ENCODE results near the gene IFFO2. TPM values are rescaled to one million over a fixed set of nuclear protein-coding genes. Genes with fewer than 3 reads are reported as not detected.
A peak's percentile ranks its signal among the peaks of the same experiment; 100 is the strongest.

Gene IFFO2
- total and polyA plus RNA-seq, 2 of the 8 experiments (the other 6 are each of a cell fraction or from before 2014, with no cell fraction given), result 6.6 to 10.4 TPM

GRCh38 chr1:18944810-18945209, 11.7 kb downstream of the IFFO2 start:
- H3K27me3 ChIP-seq (replicated peaks in 1 of 4; ENCODE audit: control insufficient read depth in 3 of 4, extremely low read depth in 1 of 4, insufficient read depth in 3 of 4, low read length in 3 of 4), result no peaks in the 10 kb centered on the region
- no peak overlapping the region for H3K56ac ChIP-seq (replicated peaks; ENCODE audit: insufficient read length, low read depth, low read length)

More at GRCh38 chr1:18944810-18945209, 11.7 kb downstream of the IFFO2 start:
- H3K79me1 ChIP-seq (ENCODE audit: low read depth, low read length), result peaks cover 3% of the 10 kb centered on the region; the same call in 1 of the 2 replicates
- H2BK15ac ChIP-seq (ENCODE audit: low read length), result peak overlapping the region; percentile 65; the same call in 1 of the 2 replicates
- H3K4ac ChIP-seq (replicated peaks; ENCODE audit: insufficient read length, low read depth, low read length), result no peak overlapping the region
- no peak for FAIRE-seq
- no peak overlapping the region for H3K4me3 ChIP-seq (ENCODE audit: extremely low read depth in 1 of 4, insufficient read depth in 2 of 4, low read depth in 3 of 4, low read length in 4 of 4)
- H3K79me2 ChIP-seq (ENCODE audit: control insufficient read depth in 1 of 2, insufficient read depth in 2 of 2, low read length in 2 of 2), result no peaks in the 10 kb centered on the region
- H3K4me2 ChIP-seq (ENCODE audit: insufficient read depth in 1 of 2, low read depth in 2 of 2, low read length in 2 of 2), result no peak overlapping the region
- 90% methylated on average over 2 of the region's 2 CpGs; no CpG with 5 or more reads in 1 of the 2 experiments for WGBS, 2 experiments (ENCODE audit: extremely low coverage in 1 of 2, insufficient coverage in 1 of 2, insufficient read length in 1 of 2, insufficient replicate concordance in 2 of 2, low coverage in 1 of 2, low lambda C conversion rate in 2 of 2, missing lambda C conversion rate in 1 of 2)
- H2BK120ac ChIP-seq (replicated peaks; ENCODE audit: low read depth, low read length), result no peak overlapping the region
- H3K14ac ChIP-seq (ENCODE audit: insufficient read length), result no peak overlapping the region
- no peaks in the 10 kb centered on the region for H3K36me3 ChIP-seq (ENCODE audit: control insufficient read depth in 2 of 4, insufficient read depth in 4 of 4, low read length in 3 of 4)
- no peak for TF ChIP-seq JUN (IDR thresholded peaks at IDR 0.05; ENCODE audit: low read depth, low read length)
- TF ChIP-seq SIN3A (conservative IDR thresholded peaks at IDR 0.05 in 1 of 2, IDR thresholded peaks at IDR 0.05 in 1 of 2; ENCODE audit: low read depth in 1 of 2, low read length in 2 of 2), result no peak
- TF ChIP-seq RNF2 (IDR thresholded peaks at IDR 0.05; ENCODE audit: borderline replicate concordance, low read depth, low read length, missing control alignments, poor library complexity, severe bottlenecking), result no peak
- no peak for TF ChIP-seq RAD21 (IDR thresholded peaks at IDR 0.05 in 1 of 2, conservative IDR thresholded peaks at IDR 0.05 in 1 of 2; ENCODE audit: low read depth in 2 of 2, low read length in 2 of 2)
- TF ChIP-seq JUND (IDR thresholded peaks at IDR 0.05; ENCODE audit: low read length), result no peak
- TF ChIP-seq CEBPB (IDR thresholded peaks at IDR 0.05; ENCODE audit: low read depth, low read length), result no peak
- TF ChIP-seq CHD2 (IDR thresholded peaks at IDR 0.05; ENCODE audit: low read length), result no peak
- no peak for TF ChIP-seq HDAC2 (IDR thresholded peaks at IDR 0.05; ENCODE audit: borderline replicate concordance in 1 of 2, low read depth in 2 of 2, low read length in 2 of 2)
- TF ChIP-seq BCL11A (IDR thresholded peaks at IDR 0.05; ENCODE audit: low read depth in 2 of 2, low read length in 2 of 2), result no peak
- no peak for TF ChIP-seq ASH2L (IDR thresholded peaks at IDR 0.05; ENCODE audit: low read length)
- TF ChIP-seq RXRA (IDR thresholded peaks at IDR 0.05; ENCODE audit: insufficient read depth, low read depth, low read length), result no peak
- no peak for TF ChIP-seq FOSL1 (IDR thresholded peaks at IDR 0.05; ENCODE audit: insufficient read depth, low read depth, low read length)
- no peak overlapping the region for H3K18ac ChIP-seq (ENCODE audit: extremely low read depth, low read length)
- H4K8ac ChIP-seq (ENCODE audit: extremely low read depth, insufficient read depth, low read length), result no peak overlapping the region
- H3K23ac ChIP-seq (ENCODE audit: insufficient read length), result no peak overlapping the region
- H2BK12ac ChIP-seq (ENCODE audit: low read depth, low read length), result no peak overlapping the region
- H3K9ac ChIP-seq (replicated peaks in 1 of 4; ENCODE audit: extremely low read depth in 1 of 4, low read depth in 3 of 4, low read length in 3 of 4), result no peak overlapping the region
- H4K5ac ChIP-seq (ENCODE audit: insufficient read length, low read depth, low read length), result no peak overlapping the region
- H2AFZ ChIP-seq (ENCODE audit: low read length), result no peak overlapping the region
- no peak for DNase-seq (ENCODE audit: low read depth in 1 of 2, low spot score in 2 of 2)
- peak overlapping the region; percentile 64; the same call in 1 of the 2 replicates for H2BK20ac ChIP-seq (ENCODE audit: low read length)
- H3K4me1 ChIP-seq (replicated peaks in 1 of 4; ENCODE audit: control insufficient read depth in 3 of 4, insufficient read depth in 4 of 4, low read length in 3 of 4), result peaks cover 14 to 33% (median 27%) of the 10 kb centered on the region in 4 experiments
- no peak overlapping the region; the same call in 1 of the 2 replicates for H2BK5ac ChIP-seq (ENCODE audit: low read depth, low read length)
- no peak overlapping the region for H3K27ac ChIP-seq (ENCODE audit: low read depth, low read length)
- no peaks in the 10 kb centered on the region for H3K9me3 ChIP-seq (ENCODE audit: insufficient read depth in 2 of 2, low read depth in 1 of 2, low read length in 1 of 2)
- 0 out of 2 replicates have a peak, but pooled peaks cover 3% of the 10 kb centered on the region for H3K23me2 ChIP-seq (ENCODE audit: low read depth, low read length)
- peak overlapping the region; percentile 87 for H2AK5ac ChIP-seq (ENCODE audit: low read depth, low read length)
- no peak overlapping the region for H4K91ac ChIP-seq (replicated peaks; ENCODE audit: insufficient read length, low read length)
- H4K20me1 ChIP-seq (replicated peaks in 1 of 2; ENCODE audit: control insufficient read depth in 1 of 2, insufficient read depth in 2 of 2, low read length in 2 of 2), result no peaks in the 10 kb centered on the region
- ChIA-PET CTCF (ENCODE audit: partially characterized antibody) (interaction anchor here (1.2 to 12.8 kb wide), 10 partner anchors 8 to 71 kb away, joined by 3 to 105 read pairs (median 4); no protein-coding TSS in a partner anchor), POLR2A (ENCODE audit: partially characterized antibody) (interaction anchor here (1.1 to 2.9 kb wide), 4 partner anchors 8 to 113 kb away, joined by 3 to 28 read pairs (median 8); partner anchors contain the start of gene IFFO2)
